B cell (primary cell): Measurements from ENCODE around the gene RASGRP3.

Experiments
- EZH2 ChIP-seq: IDR thresholded peaks from 2 replicates; pipeline ENCODE4 v1.6.1; 2012; ENCODE audit warnings: borderline replicate concordance, low read depth, mild to moderate bottlenecking, moderate library complexity, low read length; ENCODE audit not compliant: insufficient read depth, poor library complexity, severe bottlenecking
- TF ChIP-seq, protein P1 (sequence below): fragments of 200-600 bp; IDR thresholded peaks from one replicate; pipeline ENCODE4 v1.8.0; 2022; ENCODE audit warnings: antibody characterized with exemption, mild to moderate bottlenecking

GRCh38 chr2:33484042-33484621 is 7.7 kb downstream of the RASGRP3 start:
- TF ChIP-seq EZH2 = no peak
- TF ChIP-seq, protein P1, sequence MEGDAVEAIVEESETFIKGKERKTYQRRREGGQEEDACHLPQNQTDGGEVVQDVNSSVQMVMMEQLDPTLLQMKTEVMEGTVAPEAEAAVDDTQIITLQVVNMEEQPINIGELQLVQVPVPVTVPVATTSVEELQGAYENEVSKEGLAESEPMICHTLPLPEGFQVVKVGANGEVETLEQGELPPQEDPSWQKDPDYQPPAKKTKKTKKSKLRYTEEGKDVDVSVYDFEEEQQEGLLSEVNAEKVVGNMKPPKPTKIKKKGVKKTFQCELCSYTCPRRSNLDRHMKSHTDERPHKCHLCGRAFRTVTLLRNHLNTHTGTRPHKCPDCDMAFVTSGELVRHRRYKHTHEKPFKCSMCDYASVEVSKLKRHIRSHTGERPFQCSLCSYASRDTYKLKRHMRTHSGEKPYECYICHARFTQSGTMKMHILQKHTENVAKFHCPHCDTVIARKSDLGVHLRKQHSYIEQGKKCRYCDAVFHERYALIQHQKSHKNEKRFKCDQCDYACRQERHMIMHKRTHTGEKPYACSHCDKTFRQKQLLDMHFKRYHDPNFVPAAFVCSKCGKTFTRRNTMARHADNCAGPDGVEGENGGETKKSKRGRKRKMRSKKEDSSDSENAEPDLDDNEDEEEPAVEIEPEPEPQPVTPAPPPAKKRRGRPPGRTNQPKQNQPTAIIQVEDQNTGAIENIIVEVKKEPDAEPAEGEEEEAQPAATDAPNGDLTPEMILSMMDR = no peak
